NCI-H460 (cell line): ENCODE results near the gene PSMA7. TPM values are rescaled to one million over a fixed set of nuclear protein-coding genes. Genes with fewer than 3 reads are reported as not detected.

Source experiments
- DNase-seq: peaks from one replicate; pipeline ENCODE4 v3.0.0-alpha.2; 2016; ENCODE audit warnings: low read depth; ENCODE audit errors: extremely low read depth
- total RNA-seq: library from RNA; depleted of rRNA; stranded (reverse); fragments of >200 nt; shearing (Covaris generic); gene quantifications from 2 replicates; pipeline ENCODE4 v1.2.3, GENCODE V29; 2014

The PSMA7 gene
- total RNA-seq, 1 experiment from 2014 or later = 406 TPM

DNA sequence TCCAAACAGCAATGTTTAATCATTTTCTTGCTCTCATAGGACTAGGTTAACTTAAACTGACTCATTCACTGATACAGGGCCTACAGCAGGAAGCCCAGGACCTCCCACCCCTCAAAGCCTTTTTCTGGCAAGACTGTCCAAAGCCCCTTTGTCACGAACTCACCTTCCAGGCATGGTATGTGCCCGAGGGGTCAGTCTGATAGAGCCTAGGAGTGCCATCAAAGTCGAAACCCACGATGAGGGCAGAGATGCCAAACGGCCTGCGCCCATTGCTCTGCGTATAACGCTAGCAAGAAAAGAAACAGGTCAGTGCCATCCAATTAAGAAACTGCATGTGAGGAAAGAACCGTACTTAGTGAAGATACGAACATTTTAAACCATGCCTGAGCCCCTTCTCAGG, 4.3 kb downstream of the PSMA7 start:
- DNase-seq = no peak

DNA sequence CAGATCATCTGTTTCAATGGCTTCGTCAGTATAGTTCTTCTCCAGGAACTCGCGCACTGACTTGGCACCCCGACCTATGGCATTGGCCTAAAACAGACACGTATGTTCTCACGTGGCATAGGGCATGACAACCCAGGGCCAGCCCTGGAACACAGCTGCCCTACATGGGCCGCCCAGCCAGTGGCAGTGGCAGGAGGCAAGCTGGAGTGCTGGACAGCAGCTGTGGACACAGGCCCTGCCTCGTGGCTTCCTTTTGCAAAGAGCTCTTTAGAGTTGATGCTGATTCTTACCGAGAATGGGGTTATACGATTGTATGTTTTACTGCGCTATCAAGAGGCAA, 5.0 kb downstream of the PSMA7 start:
- DNase-seq = no peak

DNA sequence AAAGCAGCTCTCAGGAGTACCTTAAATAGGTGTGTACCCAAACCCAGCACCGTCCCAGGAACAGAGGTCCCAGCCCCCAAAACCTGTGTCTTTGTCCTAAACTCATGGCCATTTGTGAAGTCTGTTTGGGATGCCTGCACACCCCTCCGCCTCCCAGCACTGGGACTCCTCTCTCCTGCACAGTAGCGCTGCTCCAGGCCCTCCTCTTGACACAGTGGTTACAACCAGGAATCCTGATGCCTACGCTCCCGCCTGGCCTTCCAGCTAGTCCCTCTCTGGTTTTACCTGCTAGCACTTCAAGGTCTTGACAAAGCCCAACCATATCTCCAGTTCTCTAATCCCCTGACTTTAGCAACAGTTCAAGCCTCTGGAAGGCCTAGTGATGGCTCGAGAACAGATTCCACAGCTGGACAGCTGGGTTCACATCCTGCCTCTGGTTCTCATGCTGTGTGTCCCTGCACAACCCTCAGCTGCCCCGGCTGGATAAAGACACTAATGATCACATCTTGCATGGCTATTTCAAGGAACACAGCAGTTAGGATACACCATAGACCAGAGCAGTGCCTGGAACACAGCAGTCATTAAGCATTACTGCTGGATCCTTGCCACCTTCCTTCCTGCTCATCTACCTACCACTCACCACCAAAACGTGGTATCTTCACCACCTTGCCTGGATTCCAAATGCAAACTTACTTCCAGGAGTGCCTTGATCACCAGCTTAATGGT, 5.6 kb downstream of the PSMA7 start:
- no peak for DNase-seq

DNA sequence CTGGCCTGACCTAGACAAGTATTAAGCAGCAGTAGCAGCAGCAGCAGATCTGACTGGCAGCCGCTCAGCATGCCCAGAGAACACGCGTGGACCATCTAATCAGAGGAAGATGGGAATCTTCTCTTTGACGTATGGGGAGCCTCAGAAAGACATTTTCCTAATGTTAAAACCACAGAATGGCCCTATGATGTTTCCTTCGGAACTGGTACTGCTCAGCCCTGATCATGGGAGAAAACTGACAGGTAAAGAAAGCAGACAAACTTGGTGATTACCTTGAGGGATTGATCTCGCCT, 6.2 kb downstream of the PSMA7 start:
- no peak for DNase-seq

DNA sequence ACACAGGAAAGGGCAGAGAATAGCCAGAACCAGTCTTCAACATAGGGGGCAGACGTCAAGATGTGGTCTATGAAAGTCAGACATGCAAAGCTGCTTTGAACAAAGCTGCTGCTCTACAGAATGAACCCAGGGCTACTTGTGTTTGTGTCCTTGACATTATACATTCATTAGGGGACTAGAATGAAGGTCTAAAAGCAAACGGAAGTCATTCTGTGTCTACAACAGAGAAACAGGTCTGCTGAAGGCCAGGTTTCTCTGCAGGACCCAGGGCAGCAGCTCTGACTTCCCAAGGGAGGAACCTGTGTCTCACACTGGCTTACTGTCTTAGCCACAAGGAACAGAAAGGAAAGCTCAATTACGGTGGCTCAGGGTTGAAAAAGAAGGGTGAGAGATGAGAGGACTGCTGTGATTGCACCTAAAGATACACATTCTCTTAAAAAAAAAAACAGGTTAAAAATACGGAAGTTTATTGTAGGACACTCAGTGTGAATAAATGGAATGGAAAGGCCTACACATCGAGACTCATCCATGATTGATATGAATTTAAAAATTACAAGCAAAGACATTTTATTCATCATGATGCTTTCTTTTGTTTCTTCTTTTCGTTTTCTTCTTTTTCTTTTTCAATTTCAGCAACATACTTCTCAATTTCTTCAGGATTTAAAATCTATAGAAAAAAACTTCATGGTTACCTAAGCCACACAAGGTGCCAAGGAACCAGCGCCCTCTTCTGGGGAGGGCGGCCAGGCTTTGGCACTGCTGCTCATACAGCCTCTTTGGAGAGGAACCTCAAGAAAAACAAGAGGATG, 6.7 kb downstream of the PSMA7 start:
- peak; percentile 69 for DNase-seq

DNA sequence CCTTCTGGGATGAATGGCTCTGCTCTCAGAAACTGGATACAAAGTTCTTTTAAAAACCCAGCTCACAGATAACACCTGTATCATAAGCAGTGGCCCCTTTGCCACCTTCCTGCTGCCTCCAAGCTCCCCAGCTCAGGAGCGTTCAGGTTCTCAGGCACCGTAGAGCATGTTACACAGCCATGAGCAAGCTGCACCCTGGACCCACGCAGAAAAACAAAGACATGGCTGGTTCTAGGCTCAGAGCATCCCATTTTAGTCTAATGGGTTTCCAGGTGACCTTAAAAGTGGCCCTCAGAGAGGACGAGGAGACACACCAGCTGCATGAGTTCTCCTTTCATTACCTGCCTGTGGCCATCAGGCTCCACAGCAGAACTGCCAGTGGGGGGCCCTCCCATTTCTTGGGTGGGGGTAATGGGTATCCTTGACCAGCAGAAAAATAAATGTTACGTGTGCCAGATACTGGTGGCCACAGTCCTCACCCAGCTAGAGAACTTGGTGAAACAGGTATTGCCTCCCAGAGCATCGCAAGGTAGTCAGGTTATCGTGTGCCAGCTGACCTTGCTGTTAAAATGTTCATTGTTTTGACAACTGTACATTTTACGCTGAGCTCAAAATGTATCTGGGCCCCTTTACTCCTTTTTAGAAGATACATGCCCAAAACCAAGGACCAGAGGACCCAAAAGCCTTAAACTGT, 7.5 kb downstream of the PSMA7 start:
- DNase-seq = no peak

DNA sequence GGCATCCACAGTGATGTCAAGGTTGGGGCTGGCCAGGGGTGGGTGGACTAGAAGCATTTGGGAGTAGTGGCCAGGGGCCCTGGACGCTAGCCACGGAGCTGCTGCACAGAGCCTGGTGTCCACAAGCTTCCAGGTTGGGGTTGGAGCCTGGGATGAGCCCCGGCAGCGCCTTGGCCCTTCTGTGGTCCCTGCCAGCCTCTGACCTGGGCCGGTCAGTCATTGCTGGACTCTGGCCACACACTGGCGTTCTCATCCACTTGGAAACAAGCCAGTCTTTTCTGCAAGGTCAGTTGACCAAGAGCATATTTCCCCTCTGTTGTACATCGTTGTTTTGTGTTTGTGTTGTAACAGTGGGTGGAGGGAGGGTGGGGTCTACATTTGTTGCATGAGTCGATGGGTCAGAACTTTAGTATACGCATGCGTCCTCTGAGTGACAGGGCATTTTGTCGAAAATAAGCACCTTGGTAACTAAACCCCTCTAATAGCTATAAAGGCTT, 8.4 kb downstream of the PSMA7 start:
- DNase-seq = no peak

DNA sequence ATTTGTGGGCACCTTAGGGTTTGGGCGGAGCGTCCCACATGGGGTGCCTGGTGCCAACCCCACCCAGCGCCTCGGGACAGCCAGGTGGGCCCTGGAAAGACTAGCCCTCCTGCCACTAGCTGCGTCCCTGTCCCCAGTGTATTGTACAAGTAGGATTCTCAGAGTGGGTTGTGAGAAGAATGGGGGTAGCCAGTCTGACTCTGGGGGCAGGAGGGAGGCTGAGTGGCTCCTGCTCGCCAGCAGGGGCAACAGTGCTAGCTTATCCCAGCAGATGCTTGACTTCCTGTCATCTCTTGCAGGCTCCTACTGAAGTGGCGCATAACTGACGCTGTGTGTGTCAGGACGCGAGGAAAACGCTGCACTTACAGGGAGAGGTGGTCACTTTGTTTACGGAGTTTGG, 9.3 kb downstream of the PSMA7 start:
- DNase-seq = no peak

DNA sequence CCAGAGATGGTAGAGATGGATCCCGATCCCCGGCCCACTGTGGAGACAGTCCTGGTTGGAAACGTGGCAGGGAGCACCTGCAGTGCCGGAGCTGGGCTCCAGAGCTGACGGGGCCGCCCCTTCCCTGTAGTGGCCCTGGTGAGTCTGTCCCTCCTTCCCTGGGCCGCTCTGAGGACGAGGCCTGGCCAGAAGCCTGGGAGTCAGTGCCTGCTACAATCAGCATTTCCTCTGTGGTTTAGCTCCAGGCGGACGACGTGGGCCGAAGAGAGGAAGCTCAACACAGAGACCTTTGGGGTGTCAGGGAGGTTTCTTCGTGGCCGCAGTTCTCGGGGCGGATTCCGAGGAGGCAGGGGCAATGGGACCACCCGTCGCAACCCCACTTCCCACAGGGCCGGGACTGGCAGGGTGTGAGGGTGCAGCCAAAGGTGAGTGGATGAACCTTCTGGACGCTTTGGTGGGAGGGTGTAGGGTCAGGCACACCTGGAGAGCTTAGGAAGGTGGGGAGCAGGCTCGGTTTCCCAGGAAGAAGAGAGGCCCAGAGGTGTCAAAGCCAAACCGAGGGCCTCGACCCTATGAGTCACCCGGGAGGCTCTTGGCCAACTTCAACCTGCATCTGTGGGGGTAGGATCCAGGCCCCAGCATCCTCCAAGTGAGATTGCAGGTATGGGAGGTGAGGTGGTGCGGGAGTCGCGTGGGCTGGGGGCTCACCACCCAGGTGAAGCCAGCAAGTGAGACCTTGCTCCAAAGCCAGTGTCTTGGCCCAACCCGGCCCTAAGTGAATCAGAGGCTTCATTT, 9.9 kb downstream of the PSMA7 start:
- no peak for DNase-seq

DNA sequence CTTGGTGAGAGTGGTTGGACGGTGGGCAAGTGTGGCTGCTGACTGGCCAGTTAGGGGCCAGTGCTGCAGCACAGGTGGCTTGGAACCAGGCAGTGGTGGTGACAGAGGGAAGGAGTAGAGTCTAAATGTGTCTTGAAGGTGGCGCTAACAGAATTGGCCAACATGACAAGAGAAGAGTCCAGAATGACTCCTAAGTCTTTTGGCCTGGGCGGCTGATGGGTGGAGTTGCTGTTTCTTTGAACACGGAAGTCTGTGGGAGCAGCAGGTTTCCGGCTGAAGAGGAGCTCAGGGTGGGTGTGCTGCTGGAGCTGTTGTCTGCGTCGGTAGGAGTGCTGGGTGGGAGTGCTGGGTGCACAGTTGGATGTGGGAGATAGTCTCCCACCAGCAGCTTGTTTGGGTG, 10.8 kb downstream of the PSMA7 start:
- no peak for DNase-seq

DNA sequence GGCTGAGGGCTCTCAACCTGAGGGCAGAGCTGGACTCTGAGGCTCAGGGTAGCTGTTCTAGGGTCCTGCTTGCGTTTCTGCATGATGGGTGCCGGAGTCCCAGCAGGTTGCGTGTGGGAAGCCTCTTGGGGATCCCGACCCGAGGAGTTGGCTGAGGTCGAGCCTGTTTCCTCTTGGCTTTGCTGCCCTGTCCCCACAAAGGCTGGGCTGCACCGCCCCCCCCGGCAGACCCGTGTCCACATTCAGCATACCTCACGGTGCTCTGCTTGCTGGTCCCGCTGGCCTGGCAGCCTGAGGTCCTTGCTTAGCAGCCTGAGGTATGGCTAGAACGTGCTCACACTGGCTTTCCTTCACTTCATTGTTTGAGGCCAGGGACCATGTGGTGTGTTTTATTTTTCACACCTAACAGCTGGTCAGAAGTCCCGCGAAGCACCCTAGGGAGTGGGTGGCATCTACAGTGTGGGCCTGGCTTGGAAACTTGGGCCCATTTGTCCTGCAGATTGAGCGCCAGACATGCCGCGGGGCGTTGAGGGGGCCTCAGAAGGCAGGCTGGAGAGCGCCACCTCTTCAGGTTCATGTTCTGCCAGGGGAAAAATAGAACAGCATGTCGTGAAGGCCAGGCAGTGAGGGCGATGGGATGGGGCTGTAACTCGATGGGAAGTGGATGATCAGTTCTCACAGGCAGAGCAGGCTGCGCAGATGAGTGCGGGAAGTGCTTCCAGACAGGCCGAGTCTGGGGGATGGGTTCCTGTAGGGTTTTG, 11.5 kb downstream of the PSMA7 start:
- DNase-seq = no peak

DNA sequence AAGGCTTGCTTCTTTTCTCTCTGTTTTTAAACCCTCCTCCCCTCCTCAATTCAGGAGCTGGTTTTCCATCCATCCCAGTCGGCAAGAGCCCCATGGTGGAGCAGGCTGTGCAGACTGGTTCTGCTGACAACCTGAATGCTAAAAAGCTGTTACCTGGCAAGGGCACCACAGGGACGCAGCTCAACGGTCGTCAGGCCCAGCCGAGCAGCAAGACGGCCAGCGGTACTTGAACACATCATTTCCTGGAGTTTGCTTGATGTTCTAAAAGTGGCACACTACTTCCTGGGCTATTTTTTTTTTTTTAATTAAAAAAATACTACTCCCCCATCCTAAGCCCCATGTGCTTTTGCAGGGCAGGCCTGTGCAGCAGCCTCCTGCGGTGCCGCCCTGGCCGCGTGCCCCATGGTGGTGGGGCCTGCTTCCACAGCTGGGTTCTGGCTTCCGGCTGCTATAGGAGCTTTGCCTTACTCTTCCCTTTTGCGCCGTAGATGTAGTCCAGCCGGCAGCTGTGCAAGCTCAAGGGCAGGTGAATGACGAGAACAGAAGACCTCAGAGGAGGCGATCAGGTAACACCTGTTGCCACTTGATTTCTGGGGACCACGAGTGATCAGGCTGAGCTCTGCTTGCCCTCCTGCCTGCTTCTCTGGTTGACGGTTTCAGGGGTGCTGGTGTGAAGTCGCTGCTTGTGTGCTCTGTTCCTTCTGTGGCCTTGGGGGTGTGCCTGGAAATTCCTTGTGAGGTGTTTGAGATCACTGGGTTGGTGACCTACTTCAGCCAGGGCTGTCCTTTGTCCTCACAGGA, 13.3 kb downstream of the PSMA7 start:
- no peak for DNase-seq

DNA sequence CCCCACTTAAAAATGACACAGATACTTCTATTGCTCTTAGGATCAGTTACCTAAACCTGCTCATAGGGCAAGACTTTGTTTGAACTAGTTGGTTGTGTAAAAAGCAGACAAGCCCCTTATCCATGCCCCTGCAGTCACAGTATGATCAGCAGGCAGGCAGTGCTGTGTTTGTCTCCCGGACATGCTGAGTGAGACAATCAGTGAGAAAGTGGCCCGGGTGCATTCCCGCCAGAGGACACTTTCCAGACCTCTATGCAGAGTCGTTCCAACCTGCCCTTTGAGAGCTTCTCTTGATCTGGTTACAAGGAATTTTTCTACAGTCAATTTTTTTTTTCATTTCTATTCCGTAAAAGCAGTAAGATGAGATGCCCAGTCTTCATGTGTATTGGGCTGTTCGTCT, 14.7 kb downstream of the PSMA7 start:
- no peak for DNase-seq

DNA sequence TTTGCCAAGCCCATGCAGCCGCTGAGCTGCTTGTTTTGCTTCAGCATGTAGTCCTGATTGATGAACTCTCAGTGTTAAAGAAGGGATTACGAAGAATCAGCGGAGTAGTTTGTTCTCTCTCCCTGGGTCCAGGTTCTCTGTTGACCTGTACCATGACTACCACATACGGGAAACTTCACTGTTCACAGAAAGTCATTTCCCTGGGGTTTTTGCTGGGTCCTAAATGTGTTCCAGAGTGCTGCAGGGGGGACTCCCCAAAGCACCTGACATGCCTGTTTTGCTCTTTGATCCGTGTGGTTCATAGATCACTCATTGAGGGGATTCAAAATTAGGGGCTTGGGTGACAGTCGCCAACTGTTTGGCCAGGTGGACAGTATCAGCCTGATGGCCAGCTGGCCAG, 15.4 kb downstream of the PSMA7 start:
- no peak for DNase-seq

DNA sequence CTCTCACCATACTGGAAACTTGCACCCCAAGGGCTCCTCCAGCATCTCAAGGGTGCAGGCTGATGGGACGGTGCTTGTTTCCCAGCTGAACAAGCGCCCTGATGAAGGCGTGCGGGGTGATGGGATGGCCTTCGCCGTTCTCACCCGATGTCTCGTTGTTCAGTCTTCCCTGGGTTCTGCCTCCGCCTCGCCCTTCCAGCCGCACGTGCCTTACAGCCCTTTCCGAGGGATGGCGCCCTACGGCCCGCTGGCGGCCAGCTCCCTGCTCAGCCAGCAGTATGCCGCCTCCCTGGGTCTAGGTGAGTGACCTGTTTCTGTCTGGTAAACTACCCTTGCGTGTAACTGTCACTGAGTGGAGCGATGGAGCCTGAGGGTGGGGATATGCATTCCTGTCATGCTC, 17.1 kb downstream of the PSMA7 start:
- DNase-seq = no peak

DNA sequence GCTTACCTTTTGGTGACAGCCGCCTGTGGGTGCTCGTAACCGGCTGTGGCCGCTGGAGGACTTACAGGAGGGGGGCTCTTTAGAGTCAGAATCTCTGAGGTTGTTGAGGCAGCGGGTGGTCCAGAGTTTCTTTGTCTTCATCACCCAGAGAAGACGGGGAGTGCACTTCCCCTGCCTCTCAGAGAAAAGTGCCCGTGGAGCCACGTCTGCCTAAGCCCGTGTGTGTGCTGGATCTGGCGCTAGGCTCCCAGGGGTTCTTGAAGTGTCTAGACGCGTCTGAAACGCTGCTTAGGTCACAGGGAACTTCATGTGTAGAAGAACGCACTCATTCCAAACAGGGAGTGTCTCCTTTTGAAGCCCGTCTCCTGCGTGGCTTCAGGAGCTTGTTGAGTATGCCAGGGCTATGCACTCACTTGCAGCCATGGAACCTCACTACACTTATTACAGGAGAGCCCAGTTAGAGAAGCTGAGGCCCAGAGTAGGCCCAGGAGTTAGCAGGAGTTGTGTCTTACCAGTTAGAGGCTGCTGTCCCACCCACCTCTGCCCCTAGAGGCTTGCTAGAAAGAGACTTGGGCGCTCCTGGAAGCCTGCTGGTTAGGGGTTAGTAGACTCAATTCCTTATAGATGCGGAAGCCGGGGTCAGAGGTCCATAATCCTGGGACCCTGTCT, 19.6 kb downstream of the PSMA7 start:
- no peak for DNase-seq

DNA sequence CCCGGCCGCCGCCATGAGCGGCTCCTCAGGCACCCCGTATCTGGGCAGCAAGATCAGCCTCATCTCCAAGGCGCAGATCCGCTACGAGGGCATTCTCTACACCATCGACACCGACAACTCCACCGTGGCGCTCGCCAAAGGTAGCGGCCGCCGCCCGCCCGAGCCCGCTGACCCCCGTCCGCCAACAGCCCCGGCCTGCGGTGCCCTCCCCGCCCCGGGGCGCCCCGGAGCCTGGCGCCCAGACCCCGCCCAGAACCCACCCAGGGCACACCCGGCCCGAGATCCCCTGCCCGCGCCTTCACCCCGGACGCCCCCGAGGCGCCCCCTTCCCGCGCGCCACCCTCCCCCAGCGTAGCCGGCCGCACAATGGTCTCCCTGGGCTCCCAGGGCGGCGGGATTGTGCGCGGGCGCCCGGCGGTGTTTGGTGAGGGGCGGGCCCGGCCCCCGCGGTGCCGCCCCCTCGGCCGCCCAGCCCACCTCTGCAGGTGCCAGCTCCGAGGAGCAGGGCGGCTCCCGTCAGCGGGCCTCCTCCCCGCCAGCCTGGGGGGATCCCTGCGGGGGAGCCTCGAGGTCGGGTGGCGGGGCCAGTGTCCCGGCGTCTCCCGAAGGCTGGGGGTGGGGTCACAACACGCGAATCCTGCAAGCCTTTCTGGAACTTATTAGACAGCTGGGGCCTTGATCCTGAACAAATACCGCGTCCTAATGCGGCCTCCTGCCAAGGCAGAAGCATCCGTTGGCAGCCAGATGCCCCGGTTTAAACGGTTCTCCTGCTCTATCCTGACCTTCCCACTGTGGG, 20.3 kb downstream of the PSMA7 start:
- DNase-seq = no peak
